NCI-H345 (cell line): ENCODE measurements around the gene UBR4.
A peak's percentile ranks its signal among the peaks of the same experiment; 100 is the strongest.
"Not testable (repeated sequence)": the region's sequence is repeated elsewhere in the genome, so short reads cannot be mapped to it uniquely, and the experiment has no call there.

Experiments
- DNase-seq: peaks from one replicate; lab custom pipeline; 2025; lab: John Stamatoyannopoulos, UW

Gene UBR4

DNA sequence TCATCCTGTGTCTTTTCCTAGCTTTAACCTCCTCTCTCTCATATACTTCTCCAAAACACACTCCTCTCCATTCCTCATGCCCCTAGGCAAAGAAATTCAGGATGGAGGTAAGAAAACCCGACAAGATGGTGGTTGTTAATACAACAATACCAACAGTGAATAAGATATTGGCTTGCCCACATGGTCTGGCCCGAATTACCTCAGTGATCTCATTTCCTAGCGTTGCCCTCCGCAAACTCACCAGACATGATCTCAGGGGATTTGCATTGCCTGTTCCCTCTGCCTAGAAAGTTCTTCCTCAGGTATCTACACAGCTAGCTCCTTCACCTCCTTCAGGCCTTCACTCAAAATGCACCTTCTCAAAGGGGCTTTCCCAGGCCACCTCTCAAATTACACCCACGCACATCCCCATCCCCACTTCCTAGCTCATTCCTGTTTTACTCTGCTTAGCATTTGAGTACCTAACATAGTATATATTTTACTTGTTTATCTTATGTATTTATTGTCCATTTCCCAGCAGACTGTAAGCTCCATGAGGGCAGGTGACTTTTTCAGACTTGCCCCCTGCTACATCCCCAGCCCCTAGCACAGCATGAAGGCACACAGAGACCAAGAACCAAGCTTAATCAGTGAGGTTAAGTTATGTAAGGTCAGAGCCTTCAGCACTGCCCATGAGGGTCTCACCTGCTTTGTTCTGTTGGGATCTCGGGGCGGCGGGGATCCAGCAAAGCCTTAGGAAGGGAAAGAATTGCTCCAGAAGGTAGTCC lies 10.2 kb upstream of the UBR4 start:
- no peak for DNase-seq

DNA sequence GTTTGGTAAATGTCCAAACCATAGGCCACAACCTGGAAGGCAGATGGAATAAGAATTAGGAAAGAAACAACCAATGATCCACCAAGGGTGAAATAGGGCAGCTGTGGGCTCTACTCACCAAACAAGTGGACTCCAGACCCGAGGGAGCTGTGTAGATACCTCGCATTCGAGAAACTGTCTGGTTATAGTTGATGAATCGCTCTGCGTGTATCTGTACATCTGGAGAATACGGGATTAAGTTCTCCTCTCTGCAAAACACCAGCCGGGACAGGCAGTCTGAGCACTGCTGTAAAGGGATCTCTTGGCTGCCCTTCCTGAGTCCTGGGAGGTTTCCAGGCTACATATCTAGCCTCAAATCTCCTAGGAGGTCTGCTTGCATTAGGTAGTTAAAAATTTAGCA lies 9.4 kb upstream of the UBR4 start:
- no peak for DNase-seq

GRCh38 chr1:19216585-19216984 lies 6.5 kb upstream of the UBR4 start:
- not testable (repeated sequence) for DNase-seq

GRCh38 chr1:19213580-19213979 lies 3.5 kb upstream of the UBR4 start:
- DNase-seq: no peak

- DNase-seq: no peak
Observed at GRCh38 chr1:19212167-19212566, 2.1 kb upstream of the UBR4 start.

DNA sequence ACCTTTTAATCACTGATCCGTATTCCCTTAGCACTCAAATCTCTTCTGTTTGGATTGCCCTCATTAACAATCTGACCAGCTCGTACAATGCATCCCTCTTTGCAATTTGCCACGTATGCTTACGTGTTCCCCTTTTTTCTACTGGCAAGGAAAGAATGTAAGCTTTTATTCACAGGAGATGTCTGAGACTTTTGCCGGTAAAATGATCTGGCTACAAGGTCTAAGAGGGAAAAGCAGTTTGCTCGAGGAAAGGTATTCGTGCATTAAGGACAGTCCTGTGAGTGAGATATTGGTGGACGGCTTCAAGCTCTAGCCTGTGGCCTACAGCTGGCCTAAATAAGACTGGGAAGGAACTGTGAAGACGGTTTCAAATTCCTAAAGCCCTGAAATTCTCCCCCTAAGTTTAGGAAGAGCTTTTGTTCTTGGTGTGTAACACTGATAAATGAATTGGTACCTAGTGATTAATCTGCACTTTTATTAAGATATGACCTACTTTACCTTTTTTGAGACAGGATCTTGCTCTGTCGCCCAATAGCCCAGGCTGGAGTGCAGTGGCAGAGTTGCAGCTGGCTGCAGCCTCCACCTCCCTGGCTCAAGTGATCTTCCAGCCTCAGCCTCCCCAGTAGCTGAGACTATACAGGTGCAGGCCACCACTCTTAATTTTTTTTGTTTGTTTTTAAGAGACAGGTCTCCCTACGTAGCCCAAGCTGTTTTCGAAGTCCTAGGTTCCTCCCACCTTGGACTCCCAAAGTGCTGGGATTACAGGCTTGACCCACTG lies 895 bp upstream of the UBR4 start:
- no peak for DNase-seq

GRCh38 chr1:19209439-19209989 lies 552 bp downstream of the UBR4 start:
- DNase-seq: peak; percentile 35

GRCh38 chr1:19208710-19209438 lies 1.2 kb downstream of the UBR4 start:
- no peak for DNase-seq

GRCh38 chr1:19206947-19207346 lies 3.1 kb downstream of the UBR4 start:
- no peak for DNase-seq

GRCh38 chr1:19205845-19206244 lies 4.2 kb downstream of the UBR4 start:
- DNase-seq: no peak

DNA sequence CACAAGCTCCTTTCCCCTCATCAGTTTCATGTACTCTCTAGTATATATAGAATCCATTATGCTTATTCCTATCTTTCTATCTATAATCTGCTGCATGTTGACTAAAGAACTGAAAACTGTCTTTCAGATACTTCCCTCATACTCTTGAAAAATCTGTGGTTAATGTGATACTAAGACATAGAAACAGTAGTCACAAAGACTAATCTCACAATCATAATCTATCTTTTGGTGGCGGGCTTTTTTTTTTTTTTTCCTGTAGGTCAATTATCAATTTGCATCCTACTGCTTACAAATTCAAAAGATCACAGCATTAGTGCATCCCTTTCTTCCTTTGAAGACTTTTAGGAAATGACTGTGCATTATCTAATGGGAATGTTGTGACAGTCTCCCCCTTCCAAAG lies 4.7 kb downstream of the UBR4 start:
- no peak for DNase-seq

DNA sequence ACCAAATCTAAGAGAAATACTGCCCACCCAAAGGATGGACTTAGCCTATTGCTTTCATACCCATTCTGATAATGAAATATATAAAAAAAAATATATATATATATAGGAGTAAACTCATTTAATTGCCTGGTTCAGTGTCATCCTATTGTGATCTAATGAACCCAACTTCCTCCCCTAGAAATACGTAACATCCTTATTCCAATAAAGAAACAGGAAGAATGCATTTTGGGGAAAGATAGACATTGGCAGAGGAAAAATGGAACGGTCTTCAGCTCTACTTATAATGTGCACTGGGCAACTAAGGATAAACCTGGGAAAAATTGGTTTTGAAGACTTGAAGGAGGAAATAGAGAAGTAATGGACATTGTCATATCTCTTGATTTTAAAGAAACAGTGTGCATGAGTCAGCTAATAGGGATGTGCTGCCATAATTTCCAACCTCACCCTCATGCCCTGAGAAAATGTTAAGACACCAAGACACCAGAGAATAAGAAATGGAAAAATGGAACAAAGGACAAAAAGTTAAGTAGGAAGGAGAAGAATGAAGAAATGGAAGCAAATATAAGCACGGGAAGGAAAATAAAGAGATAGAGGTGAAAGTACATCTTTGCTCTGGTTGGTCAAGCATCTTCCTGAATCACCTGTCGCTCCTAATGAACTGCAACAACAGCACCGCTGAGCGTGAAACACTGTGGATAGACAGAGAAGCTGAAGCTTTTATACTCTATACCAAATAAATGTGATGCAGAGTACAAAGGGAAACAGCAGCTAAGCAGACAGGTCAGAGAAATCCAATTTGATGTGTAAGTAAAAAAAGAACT lies 5.4 kb downstream of the UBR4 start:
- no peak for DNase-seq

DNA sequence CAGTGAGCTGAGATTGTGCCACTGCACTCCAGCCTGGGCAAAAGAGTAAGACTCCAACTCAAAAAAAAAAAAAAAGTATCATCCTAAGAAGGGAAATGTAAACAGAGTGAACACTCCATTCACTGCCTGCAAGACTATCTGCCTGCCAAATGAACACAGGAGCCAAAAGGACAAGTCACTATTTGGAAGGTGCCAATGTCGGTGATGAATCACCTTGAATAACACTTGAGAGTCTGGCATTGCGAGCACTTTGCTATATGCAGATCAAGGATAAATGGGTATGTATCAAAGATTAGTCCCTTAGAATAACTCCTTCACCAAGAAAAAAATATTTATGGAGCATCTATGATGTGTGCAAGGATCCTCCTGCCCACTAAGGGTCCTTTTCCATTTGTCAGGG lies 6.6 kb downstream of the UBR4 start:
- no peak for DNase-seq

DNA sequence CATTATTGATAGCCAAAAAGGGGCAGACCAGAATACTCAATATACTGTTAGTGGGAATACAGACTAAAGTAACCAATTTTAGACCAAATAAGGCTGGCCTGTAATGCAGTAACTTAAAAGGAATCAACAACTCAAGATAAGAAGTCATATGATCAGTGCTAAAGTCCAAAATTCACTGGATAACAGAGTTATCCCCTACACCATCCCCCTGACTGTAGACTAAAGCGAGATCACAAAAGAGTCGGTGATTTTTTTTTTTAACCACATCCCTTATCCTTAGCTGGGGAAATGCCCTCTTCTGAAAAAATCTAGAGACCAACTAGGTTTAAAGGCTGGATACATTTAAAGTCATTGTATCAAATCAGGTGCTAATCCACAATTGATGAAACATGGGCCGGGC lies 7.7 kb downstream of the UBR4 start:
- DNase-seq: no peak

GRCh38 chr1:19199969-19200604 lies 10.0 kb downstream of the UBR4 start:
- DNase-seq: no peak

DNA sequence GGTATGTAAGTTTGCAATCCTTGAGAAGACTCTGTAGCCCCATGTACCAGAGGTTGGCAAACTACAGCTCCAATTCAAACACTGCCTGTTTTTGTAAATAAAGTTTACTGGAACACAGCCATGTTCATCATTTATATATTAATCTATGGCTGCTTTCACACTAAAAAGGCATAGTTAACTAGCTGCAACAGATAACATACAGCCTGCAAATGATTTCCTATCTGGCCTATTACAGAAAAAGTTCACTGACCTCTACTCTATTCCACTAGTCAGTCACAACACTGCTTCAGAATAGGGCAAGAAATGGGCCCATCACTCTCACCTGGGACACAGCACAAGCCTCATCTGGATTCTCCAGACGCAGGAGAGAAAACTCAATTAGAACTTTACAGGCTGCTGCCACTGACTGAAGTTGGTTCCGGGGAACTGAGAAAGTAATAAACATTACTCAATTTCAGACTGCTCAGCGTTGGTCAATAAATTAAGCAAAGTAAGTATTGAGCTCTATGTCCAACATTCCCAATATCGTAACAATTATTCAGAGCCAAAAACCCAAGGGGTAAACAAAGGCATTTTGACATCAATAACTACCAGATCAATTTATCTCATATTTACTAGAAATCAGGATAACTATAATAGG lies 10.6 kb downstream of the UBR4 start:
- no peak for DNase-seq

- DNase-seq: no peak
Observed at GRCh38 chr1:19198820-19199219, 11.2 kb downstream of the UBR4 start.

GRCh38 chr1:19197845-19198244 lies 12.2 kb downstream of the UBR4 start:
- no peak for DNase-seq

DNA sequence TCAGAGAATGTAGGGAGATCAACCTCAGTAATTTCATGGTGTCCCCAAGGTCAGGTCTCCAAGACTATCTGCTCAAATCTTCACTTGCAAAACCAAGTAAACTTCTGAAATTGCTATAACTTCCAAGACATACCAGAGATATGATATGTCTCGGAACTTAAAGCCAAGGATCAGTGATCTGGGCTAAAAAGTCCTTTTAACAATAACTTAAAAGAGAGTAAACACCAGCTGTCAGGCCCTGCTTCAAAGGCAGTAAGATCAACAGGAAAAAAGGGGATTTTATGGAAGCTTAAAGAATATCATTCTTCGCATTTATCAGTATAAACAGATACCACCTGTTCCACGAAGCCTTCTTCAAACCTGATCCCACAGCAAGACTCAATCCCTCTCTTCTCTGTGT lies 13.7 kb downstream of the UBR4 start:
- no peak for DNase-seq

DNA sequence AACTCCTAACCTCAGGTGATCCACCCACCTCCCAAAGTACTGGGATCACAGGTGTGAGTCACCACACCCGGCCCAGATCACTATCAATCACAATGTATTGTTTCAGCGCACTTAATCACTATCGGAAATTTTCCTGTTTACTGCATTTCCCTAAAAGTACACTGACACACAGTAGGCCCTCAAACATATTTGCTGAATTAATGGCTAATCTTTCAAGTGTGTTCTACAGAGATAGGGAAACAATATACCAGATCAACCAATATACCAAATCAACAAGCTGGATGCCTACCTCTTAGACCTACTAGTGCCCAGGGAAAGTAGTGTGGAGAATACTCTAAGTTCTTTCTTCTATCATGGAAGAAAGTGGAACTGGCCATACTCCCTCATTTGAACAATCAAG lies 17.1 kb downstream of the UBR4 start:
- no peak for DNase-seq

- DNase-seq: no peak
Observed at GRCh38 chr1:19191811-19192210, 18.3 kb downstream of the UBR4 start.
